HG02970 (cell line): ENCODE results near the gene KCNIP4.

Experiments used
- ATAC-seq: cut with Tn5 transposase; IDR thresholded peaks from one replicate; pipeline ENCODE4 v1.9.1; 2021; ENCODE audit warnings: mild to moderate bottlenecking, moderate library complexity, moderate number of reproducible peaks; ENCODE audit not compliant: unreplicated experiment, low FRiP score

Gene KCNIP4

GRCh38 chr4:21901831-21902230, 46.7 kb downstream of the KCNIP4 start:
- ATAC-seq: no peak

- no peak for ATAC-seq
These were observed 47.3 kb downstream of the KCNIP4 start for GRCh38 chr4:21901281-21901680.

GRCh38 chr4:21900211-21900610, 48.4 kb downstream of the KCNIP4 start:
- no peak for ATAC-seq

- ATAC-seq: no peak
These were observed 50.5 kb downstream of the KCNIP4 start for GRCh38 chr4:21898101-21898500.

GRCh38 chr4:21896767-21897166, 51.8 kb downstream of the KCNIP4 start:
- no peak for ATAC-seq

GRCh38 chr4:21893136-21893535, 55.4 kb downstream of the KCNIP4 start:
- no peak for ATAC-seq

GRCh38 chr4:21890231-21890630, 58.3 kb downstream of the KCNIP4 start:
- ATAC-seq: no peak

- peak; percentile 64 for ATAC-seq
These were observed 60.2 kb downstream of the KCNIP4 start for GRCh38 chr4:21888195-21888976.

- ATAC-seq: no peak
These were observed 61.1 kb downstream of the KCNIP4 start for GRCh38 chr4:21887481-21887880.

- ATAC-seq: no peak
These were observed 62.8 kb downstream of the KCNIP4 start for GRCh38 chr4:21885770-21886169.

GRCh38 chr4:21885241-21885640, 63.3 kb downstream of the KCNIP4 start:
- no peak for ATAC-seq

- no peak for ATAC-seq
These were observed 64.0 kb downstream of the KCNIP4 start for GRCh38 chr4:21884615-21885014.

GRCh38 chr4:21882051-21882839, 66.3 kb downstream of the KCNIP4 start:
- no peak for ATAC-seq

- ATAC-seq: no peak
These were observed 69.4 kb downstream of the KCNIP4 start for GRCh38 chr4:21879187-21879586.

GRCh38 chr4:21876711-21877110, 71.9 kb downstream of the KCNIP4 start:
- ATAC-seq: no peak

GRCh38 chr4:21873145-21873544, 75.4 kb downstream of the KCNIP4 start:
- ATAC-seq: no peak

- no peak for ATAC-seq
These were observed 76.5 kb downstream of the KCNIP4 start for GRCh38 chr4:21872101-21872500.

GRCh38 chr4:21869978-21870745, 78.4 kb downstream of the KCNIP4 start:
- no peak for ATAC-seq

- ATAC-seq: no peak
These were observed 83.9 kb downstream of the KCNIP4 start for GRCh38 chr4:21864686-21865085.

- no peak for ATAC-seq
These were observed 85.7 kb downstream of the KCNIP4 start for GRCh38 chr4:21862917-21863316.

- ATAC-seq: no peak
These were observed 89.6 kb downstream of the KCNIP4 start for GRCh38 chr4:21858971-21859370.
